HL-60 (cell line): ENCODE measurements around the gene VSTM2B.

Experiments used
- POLR2AphosphoS5 ChIP-seq: IDR thresholded peaks from 2 replicates; pipeline ENCODE4 v1.6.1; 2012; ENCODE audit warnings: low read depth
- REST ChIP-seq: IDR thresholded peaks from 2 replicates; pipeline ENCODE4 v1.6.1; 2012; ENCODE audit warnings: low read depth; ENCODE audit not compliant: insufficient replicate concordance

- TF ChIP-seq REST (no peak), POLR2AphosphoS5 (no peak)
Observed at GRCh38 chr19:29483641-29483920, 42.2 kb upstream of the VSTM2B start.
